GM19467 (cell line): ENCODE measurements around the gene HOTAIR.

Source experiments
- ATAC-seq: cut with Tn5 transposase; IDR thresholded peaks from one replicate; pipeline ENCODE4 v1.9.1; 2021; ENCODE audit warnings: mild to moderate bottlenecking, moderate library complexity; ENCODE audit not compliant: unreplicated experiment

HOTAIR gene

GRCh38 chr12:53963434-53964314, 11.1 kb downstream of the HOTAIR start:
- ATAC-seq = no peak

DNA sequence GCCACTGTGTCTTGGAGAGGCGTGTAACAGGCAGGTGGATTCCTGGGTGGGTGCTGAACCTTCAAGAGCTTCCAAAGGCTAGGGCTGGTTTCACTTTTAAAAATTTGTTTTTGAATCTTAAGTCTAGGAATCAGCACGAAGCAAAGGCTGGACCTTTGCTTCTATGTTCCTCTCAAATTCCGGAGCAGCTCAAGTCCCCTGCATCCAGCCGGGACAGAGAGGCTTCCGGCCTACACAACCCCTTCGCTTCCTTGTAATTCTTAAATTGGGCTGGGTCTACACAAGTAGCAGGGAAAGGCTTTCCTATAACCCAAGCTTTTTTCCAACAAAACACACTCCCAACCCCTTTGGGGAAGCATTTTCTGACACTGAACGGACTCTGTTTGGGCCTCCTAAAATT, 11.7 kb downstream of the HOTAIR start:
- ATAC-seq = no peak

DNA sequence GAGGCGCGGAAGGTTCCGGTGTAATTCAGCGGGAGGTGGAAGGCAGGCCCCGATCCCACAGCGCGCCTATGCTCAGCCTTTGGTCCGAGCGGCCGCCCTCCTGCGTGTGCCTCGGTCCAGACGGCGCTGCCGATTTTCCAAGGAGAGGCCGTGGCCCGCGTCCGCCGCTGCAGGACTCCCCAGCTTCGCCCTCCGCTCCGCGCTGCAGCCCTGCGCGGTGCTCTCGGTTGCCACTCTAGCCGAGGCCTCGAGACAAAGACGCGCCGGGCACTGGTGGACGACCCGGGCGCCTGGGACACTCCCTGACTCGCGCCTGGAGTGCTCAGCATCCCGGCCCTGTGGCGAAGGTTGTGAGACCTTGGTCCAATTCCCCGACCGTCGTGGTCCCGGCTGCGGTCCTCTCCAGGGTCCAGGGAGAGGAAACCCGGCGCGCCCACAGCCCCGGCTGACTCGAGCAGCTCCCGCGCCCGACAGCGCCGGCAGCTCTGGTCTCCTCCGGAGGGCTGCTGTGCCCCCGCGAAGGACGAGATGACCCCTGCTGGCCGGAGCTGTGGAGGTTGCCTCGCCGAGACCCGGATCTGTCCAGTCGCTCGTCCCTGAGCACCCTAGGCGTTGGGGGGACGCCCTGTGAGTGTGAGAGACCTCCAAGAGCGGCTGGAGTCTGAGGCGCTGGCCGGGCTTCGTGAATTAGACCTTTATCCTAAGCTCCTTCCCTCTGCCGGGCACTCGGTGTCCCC, 13.6 kb downstream of the HOTAIR start:
- ATAC-seq = no peak

DNA sequence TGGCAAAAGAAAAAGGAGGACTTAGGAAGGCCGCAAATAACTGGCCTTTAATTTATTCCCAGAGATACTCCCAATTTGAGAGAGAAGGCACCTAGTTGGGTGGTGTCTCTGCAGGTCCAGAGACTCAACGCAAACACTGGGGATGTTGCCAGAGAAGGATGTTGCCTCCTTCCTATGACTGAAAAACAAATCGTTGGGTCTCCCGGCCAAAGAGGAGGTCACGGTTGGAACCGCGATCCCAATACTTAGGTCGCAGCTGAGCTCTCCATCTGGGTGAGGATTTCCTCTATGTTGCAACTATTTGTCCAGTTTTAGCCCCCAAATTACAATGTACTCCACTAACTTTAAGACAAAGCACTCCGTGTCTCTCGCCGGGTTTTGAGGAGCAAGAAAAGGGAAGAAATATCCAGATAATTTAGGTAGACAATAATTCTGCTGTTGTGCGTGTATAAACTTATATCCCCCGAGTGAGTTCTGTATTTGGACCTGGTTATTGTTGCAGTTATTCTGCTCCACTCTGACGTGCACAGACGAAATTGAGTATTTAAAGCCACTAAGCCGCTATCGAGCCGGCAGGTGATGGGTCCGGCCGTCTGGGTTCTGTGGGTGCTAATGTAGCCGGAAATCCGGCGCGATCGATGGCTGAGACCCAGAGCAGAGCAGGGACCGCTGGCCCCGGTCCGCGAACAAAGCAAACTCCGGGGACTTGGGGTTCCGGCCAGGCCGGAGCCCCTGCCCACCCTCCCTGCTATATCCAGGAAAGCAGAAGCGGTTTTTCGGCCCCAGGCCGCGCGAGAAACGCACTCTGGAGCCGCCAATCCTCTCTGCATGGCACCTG, 14.3 kb downstream of the HOTAIR start:
- no peak for ATAC-seq

DNA sequence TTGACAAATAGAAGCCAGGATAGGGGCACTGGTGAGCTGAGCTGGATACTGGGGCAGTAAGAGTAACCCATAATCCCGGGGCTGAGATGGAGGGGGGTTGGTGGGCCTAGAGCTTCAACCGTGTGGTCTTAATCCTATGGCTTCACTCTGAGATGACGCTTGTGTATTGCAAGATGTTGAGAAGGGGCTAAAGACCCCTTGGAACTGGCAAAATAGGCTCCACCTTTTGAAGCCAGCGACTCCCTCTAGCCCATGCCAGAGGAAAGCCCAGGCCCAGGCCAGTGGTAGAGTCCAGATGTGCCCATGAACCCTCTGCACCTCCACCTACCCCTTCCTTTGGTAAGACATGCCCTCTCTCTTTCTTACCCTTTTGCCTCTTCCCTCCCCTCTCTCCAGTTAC, 15.4 kb downstream of the HOTAIR start:
- no peak for ATAC-seq

DNA sequence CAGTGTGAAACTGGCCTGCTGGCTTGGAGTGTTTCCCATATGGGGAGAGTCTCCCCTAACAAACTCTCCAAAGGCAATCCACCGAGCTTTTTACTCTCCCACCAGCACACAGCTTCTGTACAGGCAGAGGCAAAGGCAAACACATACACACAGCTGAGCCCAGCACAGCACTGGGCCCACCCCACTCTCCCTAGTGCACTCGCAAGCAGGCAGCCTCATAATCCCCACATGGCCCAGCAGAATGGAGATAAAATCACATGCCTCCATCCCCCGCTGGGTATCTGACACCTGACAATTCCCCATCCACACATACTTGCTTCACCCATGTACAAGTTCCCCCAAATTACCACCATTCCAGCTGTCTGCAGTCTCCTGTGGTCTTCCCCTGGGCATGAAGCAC, 16.6 kb downstream of the HOTAIR start:
- ATAC-seq = no peak

DNA sequence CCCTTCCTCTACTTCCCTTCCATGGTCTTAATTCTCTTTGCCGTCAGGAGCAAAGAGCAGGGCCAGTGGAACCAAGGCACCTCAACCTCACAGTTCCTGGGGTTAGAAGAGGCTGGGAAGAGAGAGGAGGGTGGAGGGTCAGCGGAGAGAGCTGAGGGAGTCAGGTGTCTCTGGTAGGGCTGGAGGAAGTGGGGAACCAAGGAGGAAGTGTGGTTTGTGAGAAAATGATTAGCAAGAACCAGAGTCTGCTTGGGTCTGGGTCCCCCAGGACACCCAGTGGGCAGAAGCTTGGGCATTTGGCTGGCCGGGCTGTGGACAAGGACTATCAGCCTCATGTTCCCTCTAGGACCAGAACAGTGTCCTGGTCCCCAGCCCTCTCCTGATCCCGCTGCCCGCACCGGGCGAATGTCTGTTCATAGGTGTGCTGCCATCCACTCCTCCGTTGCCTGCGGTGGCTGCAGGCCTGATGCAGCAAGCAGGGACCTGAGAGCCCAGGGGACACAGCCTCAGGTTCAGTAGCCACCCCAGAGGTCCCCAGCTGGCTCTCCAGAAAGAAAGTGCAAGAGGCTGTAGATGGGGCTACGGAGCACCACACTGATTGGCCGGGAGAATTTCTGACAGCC, 17.7 kb downstream of the HOTAIR start:
- no peak for ATAC-seq

DNA sequence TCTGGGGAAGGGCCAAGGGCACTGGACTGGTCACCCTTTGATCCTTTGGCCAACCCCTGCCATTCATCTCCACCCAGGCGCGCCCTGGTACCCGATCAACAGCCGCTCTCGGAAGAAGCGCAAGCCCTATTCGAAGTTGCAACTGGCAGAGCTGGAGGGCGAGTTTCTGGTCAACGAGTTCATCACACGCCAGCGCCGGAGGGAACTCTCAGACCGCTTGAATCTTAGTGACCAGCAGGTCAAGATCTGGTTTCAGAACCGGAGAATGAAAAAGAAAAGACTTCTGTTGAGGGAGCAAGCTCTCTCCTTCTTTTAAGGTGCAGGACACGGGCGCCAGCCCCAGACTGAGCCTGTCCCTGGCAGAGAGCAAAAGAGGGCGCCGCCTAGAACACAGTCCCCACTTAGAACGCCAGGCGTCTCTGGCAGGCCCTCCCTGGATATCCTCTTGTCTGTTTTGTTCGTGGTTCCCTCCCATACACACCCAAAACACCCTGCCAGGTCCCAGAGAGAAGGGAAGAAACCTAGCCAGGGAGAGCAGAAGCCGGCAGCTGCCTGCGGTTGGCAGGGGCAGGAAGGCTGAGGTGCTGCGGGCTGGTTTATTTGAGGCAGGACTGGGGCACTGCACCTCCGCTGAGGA, 18.4 kb downstream of the HOTAIR start:
- ATAC-seq = no peak

DNA sequence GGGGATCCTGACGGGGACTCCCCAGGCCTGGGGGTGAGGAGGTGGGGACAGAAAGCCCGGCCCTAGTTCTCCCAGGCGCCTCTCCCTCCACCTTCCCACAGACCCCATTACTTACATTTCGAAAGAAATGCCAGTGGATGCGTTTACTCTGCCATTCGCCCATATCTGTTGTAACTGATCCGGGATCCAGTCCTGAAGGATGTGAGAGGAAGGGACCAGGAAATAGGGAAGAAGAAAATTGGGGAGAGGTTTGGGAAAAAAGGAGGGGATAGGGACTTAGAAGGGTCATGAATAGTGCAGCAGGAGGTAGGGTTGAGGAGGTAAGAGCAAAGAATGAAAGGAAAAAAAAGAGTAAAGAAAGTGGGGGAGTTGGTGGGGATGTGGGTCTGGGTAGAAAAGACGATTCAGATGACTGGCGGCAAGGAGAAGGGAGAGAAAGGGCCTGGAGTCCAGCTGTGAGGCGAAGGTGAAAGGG, 18.9 kb downstream of the HOTAIR start:
- ATAC-seq = no peak

DNA sequence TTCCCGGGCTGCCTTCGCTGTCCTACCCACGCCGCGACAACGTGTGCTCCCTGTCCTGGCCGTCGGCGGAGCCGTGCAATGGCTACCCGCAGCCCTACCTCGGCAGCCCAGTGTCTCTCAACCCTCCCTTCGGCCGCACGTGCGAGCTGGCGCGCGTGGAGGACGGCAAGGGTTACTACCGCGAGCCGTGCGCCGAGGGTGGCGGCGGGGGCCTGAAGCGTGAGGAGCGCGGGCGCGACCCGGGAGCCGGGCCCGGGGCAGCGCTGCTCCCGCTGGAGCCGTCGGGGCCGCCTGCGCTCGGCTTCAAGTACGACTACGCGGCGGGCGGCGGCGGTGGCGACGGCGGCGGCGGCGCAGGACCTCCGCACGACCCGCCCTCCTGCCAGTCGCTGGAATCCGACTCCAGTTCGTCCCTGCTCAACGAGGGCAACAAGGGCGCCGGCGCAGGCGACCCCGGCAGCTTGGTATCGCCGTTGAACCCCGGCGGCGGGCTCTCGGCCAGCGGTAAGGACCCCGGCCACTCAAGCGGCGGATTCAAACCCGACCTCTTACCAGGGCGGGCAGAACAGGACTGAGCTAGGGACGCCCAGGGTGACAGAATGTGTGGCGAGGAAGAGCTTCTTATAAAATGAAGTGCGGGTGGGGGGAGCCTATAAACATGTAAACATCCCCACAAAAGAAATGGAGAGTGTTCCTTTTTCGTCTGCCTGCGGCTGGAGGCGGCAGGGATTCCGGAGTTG, 19.5 kb downstream of the HOTAIR start:
- no peak for ATAC-seq

DNA sequence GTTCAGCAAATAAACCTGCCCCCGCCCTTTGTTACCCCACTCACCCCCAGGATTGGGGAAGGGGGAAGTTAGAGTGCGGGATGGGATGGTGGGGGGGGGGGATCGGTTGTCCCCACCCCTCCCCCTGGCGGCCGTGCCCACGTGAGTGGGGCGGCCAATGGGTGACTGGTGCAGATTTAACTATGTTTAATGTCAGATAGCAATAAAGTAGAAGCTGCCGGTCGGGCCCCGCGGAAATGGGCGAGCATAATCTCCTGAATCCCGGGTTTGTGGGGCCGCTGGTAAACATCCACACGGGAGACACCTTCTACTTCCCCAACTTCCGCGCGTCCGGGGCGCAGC, 20.1 kb downstream of the HOTAIR start, which contains the start of gene HOXC12:
Gene HOXC12, plus strand, starts transcription at position 210 of the 342 bp plus-strand sequence. Its CDS starts 27 bp downstream, at position 237.
- no peak for ATAC-seq

- ATAC-seq = no peak
Measured at GRCh38 chr12:53953831-53954693, 20.7 kb downstream of the HOTAIR start.

DNA sequence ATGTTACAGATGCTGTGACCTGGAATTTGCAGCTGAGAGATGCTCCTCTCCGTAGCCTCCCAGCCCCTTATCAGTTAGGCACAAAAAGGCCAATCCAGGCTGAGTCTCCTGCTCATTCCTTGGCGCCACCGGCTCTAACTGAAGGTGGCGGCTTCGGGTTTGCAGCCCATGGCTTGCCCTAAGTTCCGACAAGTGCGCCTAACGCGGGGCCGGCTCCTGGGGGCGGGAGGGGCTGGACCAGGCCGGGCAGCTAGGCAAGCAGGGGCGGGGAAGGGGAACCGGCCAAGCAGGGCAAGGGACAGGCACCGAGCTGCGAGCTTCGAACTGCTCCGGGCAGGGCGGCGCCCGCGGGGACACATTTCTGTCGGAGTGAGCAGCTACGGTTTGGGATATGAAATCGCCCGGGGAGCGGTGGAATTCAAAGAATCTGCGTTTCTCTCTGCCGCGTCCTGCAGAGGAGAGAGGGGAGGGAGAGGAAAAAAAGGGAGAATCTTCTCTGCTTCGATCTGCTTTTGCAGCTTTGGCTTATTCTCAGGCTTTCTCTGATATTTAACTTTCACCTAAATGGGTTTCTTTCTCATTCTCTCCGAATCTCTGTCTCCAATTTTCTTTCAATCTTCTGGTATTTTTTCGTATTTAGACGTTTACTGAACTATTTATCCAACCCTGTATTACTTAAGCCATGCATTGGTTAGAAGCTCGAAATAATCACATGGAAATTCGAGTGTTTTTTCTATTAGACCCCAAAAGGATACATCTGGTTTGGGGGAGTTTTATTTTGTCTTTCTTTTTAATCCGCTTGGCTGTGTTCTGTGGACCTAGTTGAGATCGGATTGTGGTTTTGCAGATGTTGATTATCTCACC, 21.7 kb downstream of the HOTAIR start:
- ATAC-seq = no peak

- ATAC-seq = no peak
Measured at GRCh38 chr12:53952335-53952694, 22.4 kb downstream of the HOTAIR start.

DNA sequence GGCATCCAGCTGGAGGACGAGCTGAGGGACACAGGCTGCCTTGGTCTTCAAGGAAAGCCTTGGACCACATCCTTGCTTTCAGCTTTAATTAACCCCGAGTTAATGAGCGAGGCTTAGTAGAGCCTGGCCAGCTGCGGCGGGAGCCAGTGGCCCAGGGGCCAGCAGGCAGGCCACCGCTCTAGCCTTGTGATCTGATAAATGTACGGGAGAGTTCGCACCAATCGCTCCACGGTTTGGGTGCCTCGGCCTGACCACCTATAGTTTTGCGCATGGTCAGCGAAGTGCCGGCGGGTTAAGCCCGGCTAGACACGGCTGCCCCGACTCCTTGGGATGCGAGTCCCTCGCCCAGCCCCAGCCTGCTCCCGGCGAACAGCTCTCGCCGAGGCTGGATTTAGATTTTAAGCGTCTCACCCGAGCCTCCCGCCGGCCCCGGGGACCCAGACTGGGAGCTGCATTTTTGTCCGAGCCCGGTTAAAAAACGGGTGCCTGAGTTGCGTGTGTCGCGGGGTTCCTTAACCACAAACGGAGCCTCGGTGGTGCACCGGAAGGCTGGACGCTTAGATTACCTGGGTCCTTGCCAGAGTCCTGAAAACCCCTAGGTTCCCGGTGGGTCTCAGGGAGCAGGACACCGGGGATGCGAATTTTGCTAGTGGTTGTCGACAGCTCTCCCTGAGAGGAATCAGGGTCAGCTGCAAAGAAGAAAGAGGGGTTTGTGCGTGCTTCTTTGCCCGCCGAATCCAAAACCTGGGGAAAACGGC, 23.0 kb downstream of the HOTAIR start:
- ATAC-seq = no peak

DNA sequence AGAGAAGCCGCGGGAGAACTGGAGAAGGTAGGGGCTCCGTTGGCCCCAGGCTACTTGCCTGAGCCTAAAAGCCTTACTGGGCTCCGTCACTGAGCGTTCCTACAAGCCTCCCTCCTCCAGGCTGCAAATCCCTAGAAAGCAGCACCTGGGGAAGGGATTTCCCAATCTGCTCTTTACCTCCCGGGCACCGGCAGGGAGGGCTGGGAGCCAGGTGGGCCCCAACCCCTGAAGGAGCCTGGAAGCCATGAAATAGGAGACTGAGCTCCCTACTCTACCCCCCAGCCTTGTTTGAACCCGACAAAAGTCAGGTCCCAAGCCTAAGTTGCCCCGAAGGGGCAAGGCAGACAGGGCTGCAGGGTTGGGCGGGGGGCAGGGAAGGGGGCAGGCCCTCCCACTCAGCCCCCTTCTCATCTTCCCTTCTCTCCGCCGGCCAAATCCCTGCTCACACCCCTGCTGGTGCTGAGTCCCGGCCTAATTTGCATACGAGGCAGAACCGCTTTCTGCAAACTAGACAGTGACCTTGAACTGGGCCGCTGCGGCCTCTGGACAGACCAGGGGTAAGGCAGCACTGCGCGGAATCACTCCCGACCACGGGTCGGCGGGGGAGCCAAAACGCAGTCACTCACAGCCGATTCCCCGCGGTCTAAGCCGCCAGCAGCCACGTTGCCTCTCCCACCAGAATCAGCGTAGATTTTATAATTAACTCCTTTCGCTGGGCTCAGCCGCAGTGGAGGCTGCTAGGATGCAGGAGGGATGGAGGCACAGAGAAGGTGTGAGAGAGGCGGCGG, 23.8 kb downstream of the HOTAIR start:
- ATAC-seq = no peak
